HG03520 (cell line): ENCODE results near the gene SDK1.

Experiments
- ATAC-seq: cut with Tn5 transposase; IDR thresholded peaks from one replicate; pipeline ENCODE4 v1.9.1; 2021; ENCODE audit warnings: mild to moderate bottlenecking, moderate library complexity; ENCODE audit not compliant: unreplicated experiment

SDK1 gene

DNA sequence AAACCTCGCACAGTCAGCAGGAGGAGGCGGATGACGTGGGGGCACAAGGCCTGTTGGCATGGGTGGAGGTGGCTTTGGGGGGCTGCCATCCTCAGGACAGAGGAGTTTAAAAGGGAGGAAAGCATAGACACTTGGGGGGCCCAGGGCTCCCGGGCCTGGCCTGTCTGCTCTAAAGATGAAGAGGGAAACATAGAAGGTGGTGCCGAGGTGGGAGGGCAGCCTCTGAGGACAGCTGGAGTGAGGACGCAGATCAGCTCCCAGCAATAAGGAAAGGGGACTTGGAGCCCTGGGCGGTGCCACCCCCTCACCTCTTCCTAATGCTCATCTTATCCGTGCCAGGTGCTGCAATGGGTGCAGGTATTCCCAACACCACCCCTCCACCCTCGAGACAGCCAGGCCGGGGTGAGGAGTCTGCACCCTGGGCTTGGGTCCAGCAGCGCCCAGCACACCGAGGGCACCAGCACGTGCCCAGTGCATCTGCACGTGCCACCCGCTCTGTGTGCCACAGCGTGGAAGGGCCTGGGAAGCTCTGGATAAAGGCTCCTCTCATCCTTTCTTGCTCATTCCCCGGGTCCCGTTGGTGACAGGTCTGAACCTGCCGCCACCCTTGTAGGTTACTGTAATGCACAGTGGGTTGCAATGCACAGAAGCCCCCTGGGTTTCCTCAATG lies 815.0 kb downstream of the SDK1 start:
- no peak for ATAC-seq

DNA sequence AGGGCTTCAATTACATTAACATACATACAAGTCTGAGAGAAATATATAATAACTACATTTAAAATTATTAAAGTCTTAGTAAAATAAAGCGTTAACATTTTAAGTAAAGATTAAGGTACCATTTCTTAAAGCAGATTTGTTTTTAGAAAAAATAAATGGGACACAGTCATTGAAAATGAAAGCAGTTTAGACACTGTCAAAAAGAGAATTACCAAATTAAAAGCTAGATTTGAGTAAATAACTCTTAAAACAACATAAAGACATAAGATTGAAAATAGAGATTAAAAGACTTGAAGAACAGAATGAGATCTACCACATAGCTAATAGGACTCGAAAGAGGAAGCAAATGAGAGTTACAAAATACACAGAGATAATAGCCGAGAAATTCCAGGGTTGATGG lies 818.8 kb downstream of the SDK1 start:
- ATAC-seq, result no peak

DNA sequence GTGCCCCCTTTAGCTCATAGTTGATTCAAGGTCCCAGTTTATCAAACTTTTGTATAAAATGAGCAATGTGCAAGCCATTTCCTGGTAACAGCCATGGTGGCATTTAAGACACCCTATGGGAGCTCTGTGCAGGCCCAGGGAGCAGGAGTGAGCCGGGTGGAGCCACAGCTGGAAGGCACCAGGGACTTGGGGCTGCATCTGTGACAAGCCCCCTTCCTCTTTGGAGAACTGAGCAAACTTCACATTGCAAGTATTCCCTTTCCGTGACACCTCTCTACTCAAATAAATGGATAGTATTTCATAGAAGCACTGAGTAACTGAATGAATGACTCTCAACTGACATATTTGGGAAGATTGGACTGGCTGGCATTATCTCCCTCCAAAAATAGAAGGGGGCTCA lies 822.3 kb downstream of the SDK1 start:
- no peak for ATAC-seq

DNA sequence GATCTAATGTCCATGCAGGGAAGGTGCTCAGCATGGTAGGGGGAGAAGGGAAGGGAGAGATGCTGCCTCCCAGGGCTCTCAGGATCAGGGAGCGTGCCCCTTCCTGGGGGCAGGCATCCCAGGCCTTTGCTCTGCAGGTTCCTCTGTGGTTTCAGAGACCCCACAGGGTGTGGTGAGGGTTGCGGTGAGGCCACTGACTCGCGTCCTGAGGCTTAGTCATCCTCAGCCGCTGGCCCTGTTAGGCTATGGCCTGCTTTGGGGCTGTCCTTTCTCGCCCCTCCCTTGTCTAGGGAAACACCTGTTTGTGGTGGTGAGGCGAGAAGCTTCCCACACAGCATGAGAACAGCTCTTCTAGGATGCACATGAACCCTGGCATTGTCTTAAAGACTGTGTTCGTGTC lies 822.8 kb downstream of the SDK1 start:
- no peak for ATAC-seq

DNA sequence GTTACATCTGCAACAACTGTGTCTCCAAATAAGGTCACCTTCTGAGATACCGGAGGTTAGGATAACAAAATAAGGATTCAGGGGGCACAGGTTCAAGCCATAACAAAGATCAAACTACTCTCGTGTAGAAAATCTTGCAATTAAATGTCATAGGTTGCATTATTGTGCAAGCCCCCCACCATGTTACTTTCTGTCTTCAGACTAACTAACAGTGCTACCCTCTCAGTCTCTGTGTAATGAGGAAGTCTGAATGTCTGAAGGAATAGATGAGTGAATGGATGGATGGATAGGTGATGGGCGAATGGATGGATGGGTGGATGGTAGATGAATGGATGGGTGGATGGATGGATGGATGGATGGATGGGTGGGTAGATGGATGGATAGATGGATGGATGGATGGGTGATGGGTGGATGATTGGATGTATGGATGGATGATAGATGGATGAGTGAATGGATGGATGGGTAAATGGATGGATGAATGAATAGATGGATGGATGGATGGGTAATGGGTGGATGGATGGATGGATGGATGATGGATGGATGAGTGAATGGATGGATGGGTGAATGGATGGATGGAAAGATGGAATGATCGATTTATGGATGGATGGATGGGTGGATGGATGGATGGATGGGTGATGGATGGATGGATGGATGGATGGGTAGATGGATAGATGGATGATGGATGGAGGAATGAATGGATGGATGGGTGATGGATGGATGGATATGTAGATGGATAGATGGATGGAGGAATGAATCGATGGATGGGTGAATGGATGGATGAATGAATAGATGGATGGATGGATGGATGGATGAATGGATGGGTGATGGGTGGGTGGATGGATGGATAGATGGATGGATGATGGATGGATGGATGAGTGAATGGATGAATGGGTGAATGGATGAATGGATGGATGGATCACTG lies 823.8 kb downstream of the SDK1 start:
- ATAC-seq, result no peak

DNA sequence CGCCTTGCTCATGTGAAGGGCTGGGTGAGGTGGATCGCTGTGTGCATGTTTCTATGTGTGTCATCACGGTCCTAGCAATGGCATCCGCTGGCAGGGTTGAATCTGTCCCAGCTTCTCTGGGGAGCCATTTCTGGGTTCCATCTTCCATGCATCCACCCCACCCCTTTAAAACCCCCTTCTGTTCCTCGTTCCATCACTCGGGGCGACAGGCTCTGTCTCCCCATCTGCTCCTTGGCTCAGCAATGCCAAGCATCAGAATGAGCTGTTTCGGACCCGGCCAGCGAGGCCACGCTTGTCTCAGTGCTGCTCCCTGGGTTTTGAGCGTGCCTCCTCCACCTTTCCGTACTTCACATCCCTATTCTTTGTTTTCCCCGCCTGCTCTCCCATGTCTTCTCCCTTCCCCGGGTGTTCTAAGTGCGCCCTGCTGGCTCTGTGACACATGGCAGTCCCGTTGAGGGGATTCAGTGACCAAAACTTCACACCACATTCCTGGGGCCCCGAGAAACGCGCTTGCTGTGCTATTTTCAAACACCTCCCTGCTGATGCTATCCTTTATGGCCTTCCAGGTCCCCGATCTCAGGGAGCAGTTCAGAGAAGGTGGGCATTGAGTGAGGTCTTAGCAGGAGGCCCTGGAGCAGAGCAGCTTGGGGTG lies 827.0 kb downstream of the SDK1 start:
- ATAC-seq, result no peak

DNA sequence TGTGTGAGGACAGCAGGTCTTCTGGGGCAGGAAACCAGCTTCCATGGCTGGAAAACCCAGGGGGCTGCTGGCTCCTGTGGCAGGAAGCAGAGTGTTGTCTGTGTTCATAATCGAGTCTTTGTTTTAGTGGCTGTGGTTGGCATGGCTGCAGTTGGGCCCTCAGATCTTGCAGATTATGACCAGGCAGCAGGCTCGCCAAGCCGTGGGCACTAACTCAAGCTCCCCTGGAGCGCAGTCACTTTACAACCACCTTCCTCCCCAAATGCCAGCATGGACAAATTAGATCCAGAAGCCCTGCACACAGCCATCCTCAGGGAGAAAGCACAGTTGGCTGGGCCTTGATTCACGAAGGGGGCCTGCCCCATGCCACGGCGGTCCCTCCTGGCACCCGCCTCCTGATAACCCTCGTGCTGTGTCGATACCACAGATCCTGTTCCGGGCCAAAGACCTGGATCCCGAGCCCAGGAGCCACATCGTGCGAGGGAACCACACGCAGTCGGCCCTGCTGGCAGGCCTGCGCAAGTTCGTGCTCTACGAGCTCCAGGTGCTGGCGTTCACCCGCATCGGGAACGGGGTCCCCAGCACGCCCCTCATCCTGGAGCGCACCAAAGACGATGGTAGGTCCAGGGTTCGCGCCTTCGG lies 828.5 kb downstream of the SDK1 start:
- ATAC-seq, result no peak

DNA sequence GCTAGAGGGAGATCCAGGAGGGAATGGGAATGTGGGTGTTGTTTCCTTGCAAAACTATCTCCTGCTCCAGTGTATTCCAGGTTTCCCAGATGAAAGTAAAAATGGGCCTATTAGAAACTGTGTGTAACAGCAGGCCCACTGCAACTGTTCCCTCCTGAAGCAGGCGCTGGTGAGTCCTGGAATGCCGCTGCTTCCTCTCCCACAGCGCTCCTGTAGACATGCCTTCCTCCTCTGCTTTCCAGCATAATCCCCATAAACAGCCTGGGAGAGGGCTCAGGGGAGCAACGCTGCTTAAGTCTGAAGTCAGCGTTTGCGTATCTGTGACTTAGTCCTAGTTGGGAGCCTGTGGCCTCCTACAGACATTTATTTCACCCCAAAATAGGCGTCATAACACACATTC lies 830.0 kb downstream of the SDK1 start:
- ATAC-seq, result no peak

DNA sequence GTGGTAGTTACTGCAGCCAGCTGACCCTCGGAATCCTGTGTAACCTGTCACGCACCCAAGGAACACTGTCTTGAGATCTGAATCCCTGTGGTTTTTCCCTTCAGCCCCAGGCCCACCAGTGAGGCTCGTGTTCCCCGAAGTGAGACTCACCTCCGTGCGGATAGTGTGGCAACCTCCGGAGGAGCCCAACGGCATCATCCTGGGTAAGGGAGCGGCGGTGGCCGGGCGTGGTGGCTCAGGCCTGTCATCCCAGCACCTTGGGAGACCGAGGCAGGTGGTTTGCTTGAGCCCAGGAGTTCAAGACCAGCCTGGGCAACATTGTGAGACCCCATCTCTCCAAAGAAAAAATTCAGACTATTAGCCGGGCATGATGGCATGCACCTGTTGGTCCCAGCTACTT lies 831.2 kb downstream of the SDK1 start:
- ATAC-seq, result no peak

DNA sequence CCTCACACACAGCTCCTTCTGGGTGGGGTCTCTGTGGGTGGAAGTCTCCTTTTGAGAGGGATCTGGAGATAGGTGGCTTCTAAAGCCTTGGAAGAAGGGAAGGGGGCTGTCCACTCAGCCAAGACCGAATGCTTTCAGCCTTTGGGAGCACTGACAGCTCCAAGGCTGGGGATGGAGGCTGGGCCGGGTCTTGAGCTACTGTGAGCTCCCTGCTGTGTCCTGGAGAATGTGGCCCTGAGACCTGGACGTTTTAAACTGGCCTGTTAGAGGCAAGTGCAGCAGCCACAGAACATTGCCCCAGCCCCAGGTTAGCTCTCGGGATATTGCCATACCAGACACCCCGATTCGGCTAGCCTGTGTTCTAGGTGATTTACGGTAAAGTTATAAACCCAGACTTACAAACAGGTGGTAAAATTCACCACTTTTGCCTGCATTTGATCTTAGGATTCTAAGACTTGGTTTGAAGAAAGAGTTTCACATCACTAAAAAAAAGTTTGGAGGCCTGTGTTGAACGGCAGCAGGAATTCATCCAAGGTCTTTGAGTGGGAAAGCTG lies 832.5 kb downstream of the SDK1 start:
- ATAC-seq, result no peak

DNA sequence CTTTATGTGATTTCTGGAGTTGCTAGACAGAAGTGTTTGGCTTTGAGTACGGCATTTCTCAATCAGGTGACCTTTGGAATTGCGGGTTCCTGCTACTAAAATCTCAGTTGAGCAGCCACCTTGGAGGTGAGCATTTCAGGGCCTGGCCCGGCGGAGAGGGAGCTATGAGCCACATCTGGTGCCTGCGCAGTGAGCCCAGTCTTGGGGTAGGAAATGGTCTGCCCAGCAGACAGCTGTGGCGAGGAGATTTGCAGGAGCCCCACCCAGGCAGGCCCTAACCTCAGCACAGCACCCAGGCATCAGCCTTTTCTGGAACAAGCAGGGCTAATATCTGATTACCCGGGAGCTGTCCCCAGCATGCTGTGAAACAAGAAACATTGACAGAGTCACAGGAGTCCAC lies 833.2 kb downstream of the SDK1 start:
- no peak for ATAC-seq

DNA sequence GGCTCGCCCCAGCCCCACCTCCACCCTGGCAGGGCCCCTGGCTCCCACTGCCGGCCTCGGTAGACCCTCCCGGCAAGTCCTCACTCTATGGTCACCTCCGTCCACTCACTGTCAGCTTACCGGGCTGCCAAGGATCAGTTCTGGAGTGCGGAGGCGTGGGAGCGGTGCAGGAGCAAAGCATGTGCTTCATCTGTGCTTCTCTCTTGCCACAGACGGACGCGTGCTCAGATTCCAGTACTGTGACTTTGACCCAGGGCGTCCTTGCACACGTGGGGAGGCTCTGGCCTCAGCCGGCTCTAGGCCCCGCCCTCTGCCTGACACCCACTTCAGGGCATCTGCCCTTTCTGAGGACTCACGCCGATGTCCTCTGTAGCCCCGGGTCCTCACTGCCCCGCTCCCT lies 833.6 kb downstream of the SDK1 start:
- no peak for ATAC-seq

DNA sequence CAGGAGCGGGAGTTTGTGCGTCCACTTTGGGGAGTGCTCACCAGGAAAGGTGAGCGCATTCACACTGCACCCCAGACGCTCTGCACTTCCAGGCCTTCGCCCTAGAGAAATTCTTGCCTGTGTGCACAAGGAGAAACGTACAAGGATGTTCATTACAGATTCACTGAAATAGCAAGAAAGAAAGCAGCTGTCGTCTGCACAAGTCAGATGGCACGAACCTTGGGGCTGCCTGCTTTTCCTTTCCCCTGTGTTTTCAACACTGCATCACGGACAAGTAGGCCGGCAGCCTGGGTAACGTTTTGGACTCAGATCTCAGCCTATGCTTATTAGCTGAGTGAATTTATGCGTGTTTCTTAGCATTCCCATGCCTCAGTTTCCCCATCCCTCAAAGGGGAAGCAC lies 834.2 kb downstream of the SDK1 start:
- ATAC-seq, result no peak

DNA sequence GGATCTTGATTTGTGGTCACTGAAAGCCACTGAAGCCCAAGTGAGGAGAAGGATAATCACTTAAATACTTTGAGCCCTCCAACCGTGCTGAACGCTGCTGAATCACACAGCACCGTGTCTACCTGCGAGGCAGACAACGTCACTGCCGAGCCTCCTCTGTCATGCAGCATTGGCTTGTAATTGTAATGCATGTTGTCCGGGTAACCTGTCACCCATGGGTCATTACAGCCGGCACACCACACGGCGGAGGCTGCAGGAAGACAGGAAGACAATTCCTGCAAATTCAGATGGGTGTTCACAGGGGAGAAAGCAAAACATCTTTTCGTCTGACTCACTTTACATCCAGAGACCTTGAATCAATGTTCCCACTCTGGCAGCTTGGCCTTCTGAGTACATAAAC lies 835.0 kb downstream of the SDK1 start:
- no peak for ATAC-seq

DNA sequence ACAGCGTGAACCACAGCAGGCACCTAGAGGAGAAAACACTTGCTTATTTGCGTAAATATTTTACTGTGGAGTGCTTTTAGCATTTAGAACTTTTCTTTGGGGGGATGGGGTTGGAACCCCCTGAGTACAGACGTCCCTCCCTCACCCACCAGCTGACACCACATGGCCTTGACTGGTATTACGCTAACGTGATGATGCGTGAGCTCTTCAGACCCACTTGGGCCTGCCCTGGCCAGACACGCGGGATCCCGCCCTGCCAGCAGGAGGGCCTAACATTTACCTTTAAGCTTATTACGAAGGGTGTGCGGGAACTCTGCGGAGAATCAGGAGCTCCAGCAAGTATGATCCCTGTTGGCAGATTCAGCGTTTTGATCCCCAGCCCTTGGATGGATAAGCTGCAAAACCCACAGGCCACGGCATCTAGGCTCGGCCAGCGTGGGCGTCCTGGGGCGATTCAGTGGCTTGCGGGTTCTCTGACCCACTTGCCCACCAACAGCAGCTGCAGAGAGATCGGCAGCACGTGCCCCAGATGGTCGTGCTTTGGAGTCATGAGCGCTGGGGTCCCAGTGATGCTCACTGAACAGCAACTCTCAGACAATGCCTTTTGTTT lies 835.6 kb downstream of the SDK1 start:
- ATAC-seq, result no peak

DNA sequence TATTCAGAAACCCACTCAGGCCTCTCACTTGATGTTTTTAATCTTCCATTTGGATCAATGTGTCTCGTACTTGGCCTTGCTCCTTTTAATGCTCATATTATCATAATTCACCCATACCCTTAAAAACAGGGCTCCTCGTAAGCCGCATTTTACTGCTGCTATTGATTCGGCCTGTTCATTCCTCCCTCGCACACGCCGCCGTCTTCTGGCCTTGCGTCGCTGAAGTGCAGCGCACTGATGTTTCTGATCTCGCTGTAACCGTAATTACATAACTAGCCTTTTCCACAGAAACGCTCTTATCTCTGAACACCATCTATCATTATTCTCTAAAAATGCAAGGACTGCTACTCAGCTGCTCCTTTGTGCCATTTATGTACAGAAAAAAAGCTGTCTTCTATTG lies 836.5 kb downstream of the SDK1 start:
- no peak for ATAC-seq

DNA sequence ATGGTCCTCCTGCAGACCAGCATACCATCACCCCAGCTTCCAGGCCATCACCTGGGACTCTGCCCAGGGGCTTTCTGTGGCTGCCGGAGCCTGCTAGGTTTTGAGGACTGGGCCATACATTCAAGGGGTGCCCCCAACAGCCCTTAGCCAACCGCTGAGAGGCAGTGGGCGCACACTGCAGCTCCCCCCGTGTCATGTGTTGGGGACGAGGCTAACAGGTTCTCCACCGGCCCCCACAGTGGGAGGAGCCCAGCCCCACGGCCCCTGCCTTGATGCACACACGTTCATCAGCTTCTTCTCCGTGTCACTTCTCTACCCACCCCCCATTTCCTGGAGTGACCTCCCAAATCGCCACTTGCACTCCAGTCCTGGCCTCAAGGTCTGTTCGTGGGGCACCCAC lies 837.8 kb downstream of the SDK1 start:
- no peak for ATAC-seq

DNA sequence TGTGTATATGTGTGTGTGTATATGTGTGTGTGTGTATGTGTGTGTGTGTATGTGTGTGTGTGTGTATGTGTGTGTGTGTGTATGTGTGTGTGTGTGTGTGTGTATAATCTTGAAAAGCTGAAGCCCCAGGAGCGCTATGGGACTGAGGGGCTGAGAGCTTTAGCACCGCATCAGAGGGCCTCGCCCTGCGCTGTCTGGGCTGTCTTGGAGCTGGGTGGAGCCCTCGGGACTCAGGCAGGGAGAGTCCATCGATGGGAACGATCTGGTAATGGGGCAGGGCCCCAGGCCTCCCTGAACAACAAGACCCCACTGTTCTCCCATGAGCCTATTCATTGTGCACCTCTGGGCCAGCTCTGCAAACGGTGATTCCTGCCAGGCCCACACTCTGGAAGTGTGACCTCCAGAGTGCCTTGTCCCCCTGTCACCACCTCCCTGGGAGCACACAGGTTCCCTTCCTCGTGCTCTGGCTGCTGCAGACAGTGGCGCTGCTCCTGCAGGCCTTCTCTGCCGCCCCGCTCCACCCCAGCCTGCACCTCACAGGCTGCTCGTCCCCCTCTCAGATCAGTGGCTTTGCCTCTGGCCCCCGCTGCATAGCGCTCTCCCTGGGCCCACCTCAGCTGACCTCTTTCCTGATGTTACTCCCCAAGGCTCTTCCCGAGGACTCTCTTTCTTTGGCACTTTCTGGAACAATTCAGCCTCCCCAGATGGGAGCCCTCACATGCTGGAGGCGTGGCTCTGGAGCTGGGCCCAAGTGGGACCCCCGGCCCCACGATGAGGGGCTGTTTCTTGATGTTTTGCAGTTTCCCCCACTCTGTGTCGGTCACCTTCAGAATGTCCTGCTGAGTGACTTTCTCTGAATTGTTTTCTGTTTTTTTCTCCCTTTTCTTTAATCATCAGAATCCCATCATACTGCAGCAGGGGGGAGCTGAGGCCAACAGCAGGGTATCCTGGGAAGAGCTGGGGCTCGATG lies 838.9 kb downstream of the SDK1 start:
- no peak for ATAC-seq

DNA sequence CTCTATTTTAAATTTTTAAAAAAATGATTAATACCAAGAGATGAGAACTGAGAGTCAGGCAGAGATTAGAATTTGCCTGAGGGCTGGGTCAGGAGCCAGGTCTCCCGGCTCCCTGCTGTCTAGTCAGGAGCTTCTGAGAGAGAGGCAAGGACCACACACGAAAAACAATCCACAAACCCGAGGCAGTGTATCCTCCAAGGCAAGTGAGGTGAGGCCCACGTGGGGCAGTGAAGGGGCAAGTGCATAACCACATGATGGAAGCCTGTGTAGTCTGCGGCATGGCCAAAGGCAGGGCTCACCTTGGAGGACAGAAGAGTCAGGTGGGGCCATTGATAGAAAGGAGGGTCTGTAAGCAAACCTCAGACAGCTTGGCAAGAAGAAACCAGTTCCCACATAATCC lies 839.9 kb downstream of the SDK1 start:
- no peak for ATAC-seq

DNA sequence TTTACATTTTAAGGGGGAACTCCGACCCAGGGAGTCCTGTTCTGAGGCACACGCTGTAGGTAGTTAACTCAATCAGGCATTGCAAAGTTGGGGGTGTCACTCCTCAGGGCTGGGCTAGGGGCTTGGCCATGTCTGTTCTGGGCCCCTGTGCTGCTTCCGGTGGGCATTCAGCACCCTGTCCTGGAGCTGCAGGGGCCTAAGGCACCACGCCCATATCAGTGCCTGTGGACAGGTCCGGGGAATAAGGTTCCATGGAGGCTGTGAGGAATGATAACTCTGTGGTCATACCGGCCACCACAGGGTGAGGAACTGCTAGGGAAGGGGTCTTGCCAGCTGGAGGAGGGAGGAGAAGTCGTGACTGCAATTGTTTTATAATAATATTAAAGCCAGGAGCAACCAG lies 842.0 kb downstream of the SDK1 start:
- ATAC-seq, result no peak
